Measurements from ENCODE around the gene PIGU.
"Not testable (repeated sequence)": the region's sequence is repeated elsewhere in the genome, so short reads cannot be mapped to it uniquely, and the experiment has no call there.

PIGU gene

DNA sequence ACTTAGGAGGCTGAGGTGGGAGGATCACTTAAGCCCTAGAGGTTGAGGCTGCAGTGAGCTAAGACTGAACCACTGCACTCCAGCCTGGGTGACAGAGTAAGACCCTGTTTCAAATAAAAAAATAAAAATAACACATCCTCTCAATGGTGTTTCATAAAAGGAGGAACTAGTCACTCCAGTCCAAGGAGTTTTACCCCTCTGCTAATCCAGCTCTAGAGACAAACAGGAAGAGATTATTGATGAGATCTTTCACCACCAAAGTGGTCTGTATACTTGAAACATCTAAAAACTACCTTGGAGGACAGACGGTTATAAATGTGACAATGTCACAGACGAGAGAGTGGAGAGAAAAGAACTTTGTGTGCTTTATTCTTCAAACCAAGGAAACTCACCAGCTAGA, 58.2 kb downstream of the PIGU start:
- no peak for DNase-seq

DNA sequence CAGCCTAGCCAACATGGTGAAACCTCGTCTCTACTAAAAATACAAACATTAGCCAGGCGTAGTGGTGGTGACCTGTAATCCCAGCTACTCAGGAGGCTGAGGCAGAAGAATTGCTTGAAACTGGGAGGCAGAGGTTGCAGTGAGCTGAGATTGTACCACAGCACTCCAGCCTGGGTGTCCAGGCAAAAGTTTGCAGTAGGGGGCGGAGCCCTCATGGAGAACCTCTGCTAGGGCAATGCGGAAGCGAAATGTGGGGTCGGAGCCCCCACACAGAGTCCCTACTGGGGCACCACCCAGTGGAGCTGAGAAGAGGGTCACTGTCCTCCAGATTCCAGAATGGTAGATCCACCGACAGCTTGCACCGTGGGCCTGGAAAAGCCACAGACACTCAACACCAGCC, 60.0 kb downstream of the PIGU start:
- not testable (repeated sequence) for DNase-seq

DNA sequence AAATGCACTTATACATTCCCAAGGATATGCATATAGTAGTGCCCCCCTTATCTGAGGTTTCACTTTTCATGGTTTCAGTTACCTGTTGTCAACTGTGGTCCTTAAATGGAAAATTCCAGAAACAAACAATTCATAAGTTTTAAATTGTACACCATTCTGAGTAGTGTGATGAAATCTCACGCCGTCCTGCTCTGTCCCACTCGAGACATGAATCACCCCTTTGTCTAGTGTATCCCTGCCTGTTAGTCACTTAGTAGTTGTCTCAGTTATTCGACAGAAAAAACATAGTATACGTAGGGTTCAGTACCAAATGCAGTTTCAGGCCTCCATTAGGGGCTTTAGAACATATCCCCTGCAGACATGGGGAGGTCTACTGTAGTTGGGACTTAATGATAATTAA, 61.4 kb downstream of the PIGU start:
- no peak for DNase-seq

DNA sequence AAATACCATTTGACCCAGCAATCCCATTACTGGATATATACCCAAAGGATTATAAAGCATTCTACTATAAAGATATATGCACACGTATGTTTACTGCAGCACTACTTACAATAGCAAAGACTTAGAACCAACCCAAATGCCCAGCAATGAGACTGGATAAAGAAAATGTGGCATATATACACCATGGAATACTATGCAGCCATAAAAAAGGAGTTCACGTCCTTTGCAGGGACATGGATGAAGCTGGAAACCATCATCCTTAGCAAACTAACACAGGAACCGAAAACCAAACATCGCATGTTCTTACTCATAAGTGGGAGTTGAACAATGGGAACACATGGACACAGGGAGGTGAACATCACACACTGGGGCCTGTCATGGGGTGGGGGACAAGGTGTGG, 64.9 kb downstream of the PIGU start:
- DNase-seq, result not testable (repeated sequence)

DNA sequence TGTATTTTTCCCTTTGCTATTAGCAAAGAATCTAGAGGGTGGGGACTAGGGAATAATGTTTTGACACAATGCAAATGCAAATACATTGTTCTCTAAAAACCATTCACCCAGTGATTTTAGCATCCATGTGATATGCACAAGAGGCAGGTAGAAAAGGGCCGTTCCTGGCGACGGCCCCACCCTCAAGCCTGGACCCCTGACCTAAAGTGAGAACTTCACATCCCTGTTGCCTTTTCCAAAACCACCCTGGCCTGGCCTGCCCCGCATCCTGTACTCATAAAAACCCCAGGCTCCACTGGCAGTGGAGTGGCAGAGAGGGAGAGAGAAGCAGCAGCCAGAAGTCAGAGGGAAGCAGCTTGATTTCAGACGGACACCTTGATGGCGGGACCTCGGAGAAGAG, 69.8 kb downstream of the PIGU start:
- no peak for DNase-seq

DNA sequence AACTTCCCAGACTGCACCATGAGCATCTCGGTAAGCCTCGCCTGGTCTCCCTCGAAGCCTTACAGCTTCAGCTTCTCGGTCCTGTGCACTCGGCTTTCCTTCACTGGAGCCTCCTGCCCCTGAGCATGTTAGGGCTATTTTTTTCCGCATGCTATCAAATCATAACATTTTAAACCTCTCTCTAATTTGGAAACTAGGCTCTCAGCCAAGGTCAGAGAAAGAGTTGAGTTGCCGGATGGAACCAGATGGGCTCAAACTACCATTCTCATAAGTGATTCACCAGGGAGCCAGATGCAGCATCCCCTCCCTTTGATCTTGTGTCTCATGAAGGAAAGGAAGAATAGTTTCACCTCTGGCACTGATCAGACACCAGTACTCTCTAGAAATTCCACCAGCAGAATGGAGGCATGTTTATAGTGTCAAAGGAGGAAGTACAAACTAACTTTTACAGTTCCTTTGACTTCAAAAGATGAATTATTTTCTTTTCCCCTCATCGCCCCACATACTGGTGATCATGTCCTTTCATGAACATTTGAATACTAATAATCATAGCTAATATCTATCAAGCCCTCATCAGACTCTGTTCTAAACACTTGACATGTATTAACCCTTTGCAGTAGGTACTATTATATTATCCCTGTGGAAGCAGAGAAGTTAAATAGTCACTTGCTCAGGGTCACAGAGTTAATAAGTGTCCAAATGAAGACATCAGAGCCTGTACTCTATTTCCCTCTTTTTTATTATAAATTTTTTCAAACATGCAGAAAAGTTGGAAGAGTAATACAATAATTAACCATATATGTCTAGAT, 71.7 kb downstream of the PIGU start:
- peak; percentile 69 for DNase-seq

DNA sequence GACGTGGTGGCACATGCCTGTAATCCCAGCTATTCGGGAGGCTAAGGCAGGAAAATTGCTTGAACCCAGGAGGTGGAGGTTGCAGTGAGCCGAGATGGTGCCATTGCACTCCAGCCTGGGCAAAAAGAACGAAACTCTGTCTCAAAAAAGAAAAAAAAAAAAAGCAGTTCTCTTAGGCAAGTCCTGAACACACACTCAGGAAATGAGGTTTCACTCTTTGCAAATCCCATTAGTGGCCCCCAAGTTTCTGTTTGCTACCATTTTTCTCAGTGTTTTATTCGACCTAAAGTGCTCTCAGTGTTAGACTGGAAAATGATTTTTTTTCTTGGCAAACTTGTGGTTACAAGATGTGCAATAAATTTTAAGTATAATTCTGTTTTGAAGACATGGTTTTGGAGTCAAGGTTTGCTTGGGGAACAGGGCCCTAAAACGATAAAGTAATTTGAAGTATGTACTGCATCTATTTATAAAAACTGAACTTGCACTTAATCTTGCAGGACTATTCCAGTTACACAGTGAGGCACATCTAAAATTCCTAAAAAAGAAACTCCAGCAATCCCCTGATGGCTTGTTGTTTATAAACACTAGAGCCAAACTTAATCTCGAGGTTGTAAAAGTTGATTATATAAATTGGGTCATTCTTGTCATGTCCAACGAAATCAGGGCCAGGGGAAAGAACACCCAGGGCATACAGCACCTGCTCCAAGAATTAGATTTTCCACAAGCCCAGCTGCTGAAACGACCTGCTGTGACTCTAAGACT, 75.8 kb downstream of the PIGU start:
- DNase-seq, result no peak

DNA sequence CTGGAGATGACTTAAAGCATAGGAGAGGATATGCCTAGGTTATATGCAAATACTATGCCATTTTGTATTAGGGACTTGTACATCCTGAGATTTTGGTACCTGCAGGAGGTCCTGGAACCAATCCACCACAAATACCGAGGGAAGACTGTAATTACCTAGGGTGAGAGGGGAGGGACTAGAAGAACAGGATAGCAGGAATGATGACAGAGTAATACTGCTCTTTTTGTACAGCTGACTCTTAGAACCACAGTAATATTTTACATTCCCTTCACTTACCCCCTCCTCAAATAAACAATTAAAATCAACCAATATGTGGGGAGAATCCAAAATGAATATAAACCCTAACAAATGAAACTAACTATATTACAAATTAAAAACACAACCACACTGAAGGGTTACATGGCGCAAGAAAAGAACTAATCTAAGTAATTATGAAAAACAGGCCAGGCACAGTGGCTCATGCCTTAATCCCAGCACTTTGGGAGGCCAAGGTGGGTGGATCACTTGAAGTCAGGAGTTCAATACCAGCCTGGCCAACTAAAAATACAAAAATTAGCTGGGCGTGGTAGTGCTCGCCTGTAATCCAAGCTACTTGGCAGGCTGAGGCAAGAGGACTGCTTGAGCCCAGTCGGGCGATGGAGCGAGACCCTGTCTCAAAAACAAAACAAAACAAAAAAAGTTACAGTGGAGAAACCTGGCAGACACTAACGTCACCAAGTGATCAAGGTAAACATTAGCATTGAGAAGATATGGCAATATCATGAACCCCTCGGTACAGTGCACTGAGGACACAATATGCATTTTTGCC, 81.3 kb downstream of the PIGU start:
- no peak for DNase-seq

DNA sequence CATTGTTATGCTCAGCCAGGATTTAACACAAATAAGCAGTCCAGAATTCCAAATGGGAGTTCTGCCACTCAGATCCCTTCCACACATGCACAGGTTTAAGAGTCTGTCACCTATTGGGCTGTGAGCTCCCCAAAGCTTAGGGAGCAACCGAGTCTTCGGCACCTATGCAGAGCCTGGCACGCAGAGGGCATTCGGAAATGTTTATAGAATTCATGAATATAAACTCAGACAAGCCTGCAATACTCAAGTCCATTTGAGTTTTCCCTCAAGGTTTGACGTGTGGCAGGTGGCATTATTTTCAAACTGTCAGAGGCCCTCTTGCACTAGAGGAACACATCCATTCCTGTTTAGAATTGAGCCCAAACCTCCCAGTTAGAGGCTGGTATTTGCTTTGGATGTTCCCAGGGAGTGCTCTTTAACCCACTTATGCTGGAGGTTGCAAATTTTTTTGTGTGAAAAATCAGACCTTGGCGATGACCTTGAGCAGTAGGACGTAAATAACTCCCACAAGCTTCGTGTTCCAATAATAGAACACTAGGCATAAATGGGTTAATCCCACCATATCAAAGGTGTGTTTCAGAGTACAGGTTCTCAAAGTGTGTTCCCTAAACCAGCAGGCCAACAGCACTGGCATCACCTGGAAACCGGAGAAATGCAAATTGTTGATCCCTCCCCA, 90.3 kb downstream of the PIGU start:
- DNase-seq, result no peak

DNA sequence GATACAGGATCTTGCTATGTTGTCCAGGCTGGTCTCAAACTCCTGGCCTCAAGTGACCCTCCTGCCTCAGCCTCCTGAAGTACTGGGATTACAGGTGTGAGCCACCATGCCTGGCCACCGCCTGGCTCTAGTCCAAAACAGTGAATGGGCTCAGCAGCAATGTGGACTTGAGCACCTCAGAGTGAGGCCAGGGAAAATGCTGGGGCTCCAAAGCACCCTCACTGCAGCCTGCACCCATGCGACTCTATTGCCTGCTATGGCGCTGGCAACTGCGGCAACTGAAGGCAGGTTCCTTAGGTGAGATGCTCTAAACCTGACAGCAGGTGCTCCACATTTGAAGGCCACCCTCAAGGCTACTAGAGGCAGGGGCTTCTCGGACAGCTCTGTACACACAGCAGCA, 91.9 kb downstream of the PIGU start:
- DNase-seq, result no peak

DNA sequence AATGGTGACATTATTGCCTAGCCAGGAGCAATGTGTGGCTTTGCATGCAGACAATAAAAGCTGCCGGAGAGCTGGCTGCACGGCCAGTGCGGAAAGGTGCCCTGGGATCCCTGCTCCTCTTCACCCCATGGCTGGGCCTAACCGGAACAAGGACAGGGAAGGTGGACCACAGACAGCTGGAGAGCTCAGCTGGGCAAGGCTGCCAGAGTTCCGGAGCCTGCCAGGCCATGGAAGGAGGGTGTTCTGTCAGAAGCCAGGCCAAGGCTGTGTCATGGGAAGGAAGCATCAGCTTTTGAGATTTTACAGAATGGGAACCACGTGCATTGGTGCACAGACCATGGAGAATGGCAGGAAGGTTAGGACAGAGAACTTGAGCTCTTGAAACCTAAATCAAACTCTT, 93.3 kb downstream of the PIGU start:
- DNase-seq, result no peak

DNA sequence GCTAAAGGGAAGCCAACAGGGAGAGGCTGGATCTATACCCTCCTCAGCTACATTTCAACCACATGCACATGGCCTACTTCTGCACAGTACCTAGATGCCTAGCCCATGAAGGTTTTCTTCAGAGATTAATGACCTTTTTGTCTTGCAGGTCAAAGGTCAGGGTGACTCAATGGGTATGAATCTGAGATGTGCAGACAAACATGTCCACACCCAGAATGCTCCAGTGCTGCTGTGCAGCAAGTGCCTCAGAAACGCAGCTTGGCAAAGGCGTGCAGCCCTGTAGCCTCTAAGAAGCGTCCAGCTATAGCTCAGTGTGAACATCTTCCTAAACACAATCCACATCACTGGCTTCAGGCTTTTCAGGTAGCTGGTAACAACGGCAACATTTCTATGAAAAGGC, 94.0 kb downstream of the PIGU start:
- no peak for DNase-seq

DNA sequence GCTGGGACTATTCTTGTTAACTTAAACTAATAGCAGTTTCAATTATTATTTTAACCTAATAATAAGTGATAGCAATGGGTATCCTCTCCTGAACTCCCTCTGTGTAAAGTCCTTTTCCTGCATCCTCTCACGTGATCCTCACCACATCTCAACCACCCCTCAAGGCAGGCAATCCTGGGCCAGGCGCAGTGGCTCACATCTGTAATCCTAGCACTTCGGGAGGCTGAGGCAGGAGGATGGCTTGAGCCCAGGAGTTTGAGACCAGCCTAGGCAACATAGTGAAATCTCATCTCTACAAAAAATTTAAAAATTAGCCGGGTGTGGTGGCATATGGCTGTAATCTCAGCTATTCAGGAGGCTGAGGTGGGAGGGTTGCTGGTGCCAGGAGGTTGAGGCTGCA, 94.7 kb downstream of the PIGU start:
- no peak for DNase-seq

DNA sequence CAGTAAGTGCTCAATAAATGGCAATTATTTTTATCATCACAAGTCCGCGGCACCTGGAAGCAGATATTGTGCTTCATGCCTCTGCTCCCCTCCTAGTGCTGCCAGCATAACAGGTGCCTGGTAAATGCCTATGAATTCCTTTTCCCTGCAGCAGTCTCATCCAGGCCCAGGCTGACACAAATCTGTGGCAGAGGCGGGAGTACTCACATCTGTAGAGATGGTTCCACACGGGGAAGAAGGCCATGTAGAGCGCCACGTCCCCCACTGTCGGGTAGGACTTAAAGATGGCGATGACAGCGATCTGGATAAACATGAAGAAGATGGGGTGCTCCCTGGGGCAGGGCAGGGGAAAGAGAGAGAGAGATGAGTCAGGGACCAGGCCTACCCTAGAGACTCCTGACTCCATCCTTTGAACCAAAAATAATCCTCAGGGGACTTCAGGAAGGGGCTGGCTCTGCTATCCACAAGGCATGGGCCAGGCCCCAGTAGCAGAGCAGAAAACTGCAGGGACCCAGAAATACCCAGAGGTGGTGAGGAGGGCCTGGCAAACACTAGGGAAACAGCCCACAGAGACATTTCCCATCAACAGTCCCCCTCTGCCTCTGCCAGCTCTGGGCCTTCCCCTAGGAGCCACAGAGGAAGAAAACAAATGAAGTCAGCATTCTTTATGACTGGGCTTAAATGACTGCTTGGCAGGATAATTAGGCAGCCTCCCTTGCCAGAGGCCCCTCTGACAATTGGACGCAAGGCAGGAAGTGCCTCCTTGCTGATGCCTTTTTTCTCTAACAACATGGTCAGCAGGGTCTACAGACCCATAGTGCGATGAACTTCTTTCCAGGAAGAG, 95.3 kb downstream of the PIGU start:
- no peak for DNase-seq

DNA sequence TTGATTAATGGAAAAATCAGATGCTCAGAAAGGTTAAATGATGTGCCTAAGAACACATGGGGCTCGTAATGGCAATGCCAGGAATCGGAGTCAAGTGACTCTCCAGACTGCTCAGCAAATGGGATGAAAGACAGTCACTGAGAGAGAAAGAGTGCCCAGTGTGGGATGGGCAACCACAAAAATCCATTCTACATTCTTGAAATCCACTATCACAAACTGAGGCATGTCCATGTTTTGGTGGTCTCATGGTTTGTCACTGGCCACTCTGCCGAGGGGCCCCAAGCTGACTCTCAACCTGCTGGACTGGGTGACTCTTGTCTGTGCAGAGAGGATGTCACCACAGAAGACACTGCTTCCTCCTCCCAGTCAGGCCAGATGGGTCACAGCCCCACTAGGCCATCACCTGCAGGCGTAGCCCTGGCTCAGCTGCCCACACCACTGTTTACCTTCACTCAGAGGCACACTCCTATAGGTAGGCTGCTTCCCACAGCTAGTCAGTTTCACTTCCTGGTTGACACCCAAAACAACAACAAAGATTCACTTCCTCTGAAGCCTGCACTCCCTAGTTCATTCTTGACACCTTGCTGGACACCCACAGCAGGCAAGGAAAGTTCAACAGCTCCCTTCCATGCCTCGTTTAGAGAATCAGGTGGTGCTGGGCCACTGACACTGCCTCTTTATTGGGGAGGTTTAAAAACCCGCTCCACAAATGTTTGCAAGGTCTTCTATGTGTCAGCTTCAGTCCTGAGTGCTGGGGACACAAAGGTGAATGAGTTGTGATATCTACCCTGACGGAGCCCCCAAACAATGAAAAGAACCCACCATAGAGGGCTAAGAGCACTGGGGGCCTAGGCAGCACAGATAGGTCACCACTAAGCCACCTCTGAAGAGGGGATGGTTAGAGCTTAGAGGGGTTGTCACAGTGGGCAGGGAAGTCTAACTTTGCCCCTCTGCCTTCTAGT, 96.6 kb downstream of the PIGU start:
- no peak for DNase-seq

DNA sequence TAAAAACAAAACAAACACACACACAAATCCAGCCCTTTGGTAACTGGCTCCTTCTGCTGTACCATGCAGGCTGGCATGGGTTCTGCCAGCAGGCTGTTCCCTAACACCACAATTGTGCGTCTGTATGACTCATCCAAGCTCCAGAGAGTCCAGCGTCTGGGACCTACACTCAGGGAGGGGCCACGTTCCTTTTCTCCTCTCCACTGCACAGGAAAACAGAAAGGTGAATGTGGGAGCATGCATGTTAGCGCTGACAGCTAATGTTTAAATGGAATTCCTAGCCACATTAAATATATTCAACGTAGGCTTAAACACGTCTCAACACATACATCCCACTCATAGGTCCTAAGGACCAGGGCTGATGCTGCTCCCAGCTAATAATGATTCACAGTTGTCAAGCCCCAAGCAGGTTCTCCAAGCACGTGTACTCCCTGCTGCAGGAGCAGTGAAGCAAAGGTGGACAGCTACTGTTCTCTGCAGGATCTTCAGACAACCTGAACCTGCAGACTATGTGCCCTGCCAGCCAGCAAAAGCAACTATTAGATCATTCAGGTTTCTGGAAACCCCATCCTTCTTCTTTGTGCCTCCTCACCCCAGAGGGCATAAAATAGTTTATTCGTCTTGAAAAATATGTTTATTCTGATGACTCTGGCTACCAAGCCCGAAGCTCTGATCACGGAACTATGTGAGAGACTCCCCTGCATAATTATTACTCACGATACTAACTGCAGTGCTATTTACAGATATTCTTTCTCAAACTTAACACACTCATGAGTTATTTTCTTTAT, 97.5 kb downstream of the PIGU start:
- DNase-seq, result peak; percentile 54

DNA sequence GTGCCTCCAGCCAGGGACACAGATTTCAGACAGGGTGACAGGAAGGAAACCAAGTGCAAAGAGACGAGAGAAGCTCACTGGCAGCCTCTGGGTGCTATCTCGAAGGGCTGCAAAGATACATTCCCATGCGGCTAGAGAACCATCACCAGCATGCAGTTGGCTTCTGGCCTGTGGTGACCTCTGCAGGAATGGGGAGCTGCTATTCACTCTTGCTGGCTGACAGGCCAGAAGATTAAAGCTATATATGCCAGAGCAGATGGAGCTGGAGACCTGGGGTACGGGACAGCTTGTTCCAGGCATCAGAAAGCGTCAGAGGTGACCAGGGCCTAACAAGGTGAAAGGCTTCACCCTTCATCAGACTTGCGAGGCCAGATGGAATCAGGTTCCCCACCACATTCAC, 98.4 kb downstream of the PIGU start:
- DNase-seq, result no peak

DNA sequence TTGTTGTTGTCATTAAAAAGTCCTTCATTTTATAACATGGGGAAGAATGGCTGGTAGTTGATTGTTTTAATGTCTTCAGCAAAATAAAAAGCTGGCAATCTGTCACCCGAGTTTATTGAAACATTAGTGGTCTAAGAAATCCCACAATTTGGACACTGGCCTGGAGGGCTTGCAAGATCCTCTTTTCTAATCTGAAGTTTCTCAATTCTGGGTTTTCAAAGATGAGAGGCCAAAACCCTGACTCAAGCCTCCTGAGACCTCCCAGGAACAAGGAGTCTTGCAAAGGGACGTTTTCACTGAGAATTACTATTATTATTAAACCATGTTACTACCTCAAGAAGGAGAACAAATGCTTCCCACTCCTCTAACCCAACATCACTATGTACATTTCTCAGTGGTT, 98.9 kb downstream of the PIGU start:
- DNase-seq, result no peak

DNA sequence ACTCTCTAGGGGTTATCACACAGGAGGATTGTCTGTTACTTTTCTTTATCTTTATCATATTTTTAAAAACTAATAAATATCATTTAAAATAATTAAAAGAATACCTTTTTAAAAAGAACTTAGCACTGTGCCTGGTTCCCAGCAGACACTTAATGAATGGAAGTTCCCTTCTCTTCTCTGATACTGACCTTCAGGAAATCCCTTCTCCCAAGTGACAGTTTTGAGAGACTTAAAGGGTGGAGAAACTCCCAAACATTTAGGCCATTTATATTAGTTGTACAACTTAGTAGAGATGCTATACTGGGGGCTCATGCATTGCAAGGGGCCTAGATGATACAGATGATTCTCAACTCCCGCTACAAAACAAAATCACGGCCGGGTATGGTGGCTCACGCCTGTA, 99.8 kb downstream of the PIGU start:
- DNase-seq, result no peak

DNA sequence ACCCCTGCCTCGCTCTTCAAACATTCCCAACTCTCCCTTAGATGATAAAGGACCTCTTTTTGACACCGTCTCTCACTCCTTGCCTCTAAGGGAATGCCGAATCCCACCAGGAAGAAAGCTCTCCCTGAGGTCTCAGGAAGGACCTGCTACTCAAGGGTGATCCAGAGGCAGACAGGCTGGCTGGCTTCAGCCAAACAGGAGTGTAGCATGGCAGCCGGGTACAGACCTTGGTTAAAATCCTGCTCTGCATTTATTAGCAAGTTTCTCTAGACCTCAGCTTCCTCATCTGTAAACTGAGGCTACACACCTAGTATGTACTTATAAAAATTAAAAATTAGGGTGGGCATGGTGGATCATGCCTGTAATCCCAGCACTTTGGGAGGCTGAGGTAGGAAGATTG, 101.1 kb downstream of the PIGU start:
- DNase-seq, result no peak
